Activated naive CD8-positive, alpha-beta T cell treated with anti-CD3 and anti-CD28 coated beads, Interleukin-2, amount 50 U/mL, for 24 hours (primary cell): ENCODE data around the gene HAS3.

ENCODE experiments used
- ATAC-seq: fragments of 150-1000 bp; cut with Tn5 transposase; one replicate; pipeline ENCODE4 v1.10.0; 2021
- DNase-seq: peaks from one replicate; pipeline ENCODE4 v3.0.0; 2021
- H3K27ac Mint-ChIP-seq: one replicate; pipeline ENCODE4 v1.8.0; 2021; ENCODE audit warnings: mild to moderate bottlenecking, mixed read lengths
- H3K27me3 Mint-ChIP-seq: one replicate; pipeline ENCODE4 v1.8.0; 2021; ENCODE audit warnings: mixed read lengths
- H3K36me3 Mint-ChIP-seq: one replicate; pipeline ENCODE4 v1.8.0; 2021; ENCODE audit warnings: low read depth, mixed read lengths
- H3K4me1 Mint-ChIP-seq: one replicate; pipeline ENCODE4 v1.8.0; 2021; ENCODE audit warnings: mixed read lengths
- H3K4me3 Mint-ChIP-seq: one replicate; pipeline ENCODE4 v1.8.0; 2021; ENCODE audit warnings: mild to moderate bottlenecking, moderate library complexity, mixed read lengths
- H3K9me3 Mint-ChIP-seq: one replicate; pipeline ENCODE4 v1.8.0; 2021; ENCODE audit warnings: mixed read lengths

Gene HAS3

GRCh38 chr16:69083306-69083941 is 22.0 kb upstream of the HAS3 start:
- H3K36me3 Mint-ChIP-seq: no peaks in the 10 kb centered on the region
- no peak overlapping the region for H3K4me3 Mint-ChIP-seq
- peaks cover 1% of the 10 kb centered on the region for H3K4me1 Mint-ChIP-seq
- ATAC-seq (no peak), DNase-seq (no peak)
- no peaks in the 10 kb centered on the region for H3K27me3 Mint-ChIP-seq
- no peak overlapping the region for H3K27ac Mint-ChIP-seq
- no peaks in the 10 kb centered on the region for H3K9me3 Mint-ChIP-seq

GRCh38 chr16:69084289-69084688 is 21.2 kb upstream of the HAS3 start:
- Mint-ChIP-seq H3K27ac (no peak overlapping the region), H3K4me1 (peaks cover 9% of the 10 kb centered on the region), H3K4me3 (no peak overlapping the region), H3K36me3 (no peaks in the 10 kb centered on the region), H3K27me3 (no peaks in the 10 kb centered on the region), H3K9me3 (no peaks in the 10 kb centered on the region)
- no peak for ATAC-seq
- no peak for DNase-seq

- no peak overlapping the region for H3K27ac Mint-ChIP-seq
- no peaks in the 10 kb centered on the region for H3K27me3 Mint-ChIP-seq
Observed at GRCh38 chr16:69085032-69085695, 20.3 kb upstream of the HAS3 start.

GRCh38 chr16:69087161-69087581 is 18.3 kb upstream of the HAS3 start:
- DNase-seq (no peak), ATAC-seq (no peak)
- Mint-ChIP-seq H3K4me1 (peaks cover 12% of the 10 kb centered on the region), H3K9me3 (no peaks in the 10 kb centered on the region), H3K36me3 (no peaks in the 10 kb centered on the region), H3K4me3 (no peak overlapping the region), H3K27ac (no peak overlapping the region), H3K27me3 (no peaks in the 10 kb centered on the region)

More at GRCh38 chr16:69085032-69085695, 20.3 kb upstream of the HAS3 start:
- Mint-ChIP-seq H3K4me3 (no peak overlapping the region), H3K4me1 (peaks cover 12% of the 10 kb centered on the region), H3K9me3 (no peaks in the 10 kb centered on the region), H3K36me3 (no peaks in the 10 kb centered on the region)
- ATAC-seq: no peak
- no peak for DNase-seq

GRCh38 chr16:69088684-69089083 is 16.8 kb upstream of the HAS3 start:
- ATAC-seq: no peak
- Mint-ChIP-seq H3K9me3 (no peaks in the 10 kb centered on the region), H3K36me3 (no peaks in the 10 kb centered on the region), H3K4me1 (peaks cover 12% of the 10 kb centered on the region), H3K4me3 (no peak overlapping the region), H3K27ac (no peak overlapping the region), H3K27me3 (no peaks in the 10 kb centered on the region)
- DNase-seq: no peak

- Mint-ChIP-seq H3K9me3 (no peaks in the 10 kb centered on the region), H3K27ac (no peak overlapping the region), H3K27me3 (no peaks in the 10 kb centered on the region), H3K4me1 (peaks cover 12% of the 10 kb centered on the region), H3K4me3 (no peak overlapping the region), H3K36me3 (no peaks in the 10 kb centered on the region)
- DNase-seq: no peak
- ATAC-seq: peak; percentile 83
Observed at GRCh38 chr16:69089091-69089910, 16.2 kb upstream of the HAS3 start.

- Mint-ChIP-seq H3K4me1 (peaks cover 5% of the 10 kb centered on the region), H3K9me3 (no peaks in the 10 kb centered on the region), H3K27me3 (no peaks in the 10 kb centered on the region), H3K27ac (no peak overlapping the region), H3K36me3 (no peaks in the 10 kb centered on the region), H3K4me3 (no peak overlapping the region)
- DNase-seq: no peak
- ATAC-seq: no peak
Observed at GRCh38 chr16:69093974-69094373, 11.5 kb upstream of the HAS3 start.

- no peaks in the 10 kb centered on the region for H3K9me3 Mint-ChIP-seq
- DNase-seq: no peak
- H3K27ac Mint-ChIP-seq: no peak overlapping the region
- H3K27me3 Mint-ChIP-seq: no peaks in the 10 kb centered on the region
- no peak overlapping the region for H3K4me3 Mint-ChIP-seq
- no peaks in the 10 kb centered on the region for H3K36me3 Mint-ChIP-seq
- H3K4me1 Mint-ChIP-seq: peaks cover 2% of the 10 kb centered on the region
- no peak for ATAC-seq
Observed at GRCh38 chr16:69094501-69094900, 11.0 kb upstream of the HAS3 start.

- Mint-ChIP-seq H3K4me3 (no peak overlapping the region), H3K4me1 (no peaks in the 10 kb centered on the region), H3K9me3 (no peaks in the 10 kb centered on the region), H3K27me3 (no peaks in the 10 kb centered on the region), H3K36me3 (no peaks in the 10 kb centered on the region), H3K27ac (no peak overlapping the region)
- ATAC-seq (no peak), DNase-seq (no peak)
Observed at GRCh38 chr16:69095193-69095592, 10.3 kb upstream of the HAS3 start.

GRCh38 chr16:69100071-69100691 is 5.3 kb upstream of the HAS3 start:
- Mint-ChIP-seq H3K4me3 (no peak overlapping the region), H3K27ac (no peak overlapping the region), H3K4me1 (peaks cover under 1% of the 10 kb centered on the region), H3K27me3 (peaks cover 15% of the 10 kb centered on the region), H3K9me3 (no peaks in the 10 kb centered on the region), H3K36me3 (no peaks in the 10 kb centered on the region)
- ATAC-seq (no peak), DNase-seq (no peak)

- DNase-seq (peak; percentile 11), ATAC-seq (no peak)
- Mint-ChIP-seq H3K27ac (no peak overlapping the region), H3K4me1 (peaks cover 14% of the 10 kb centered on the region), H3K36me3 (peaks cover 13% of the 10 kb centered on the region), H3K4me3 (peak overlapping the region; percentile 45), H3K9me3 (no peaks in the 10 kb centered on the region), H3K27me3 (peaks cover 38% of the 10 kb centered on the region)
Observed at GRCh38 chr16:69106491-69107315, 1.2 kb downstream of the HAS3 start.

- DNase-seq (no peak), ATAC-seq (no peak)
- H3K9me3 Mint-ChIP-seq: no peaks in the 10 kb centered on the region
- H3K36me3 Mint-ChIP-seq: peaks cover 16% of the 10 kb centered on the region
- peak overlapping the region; percentile 35 for H3K4me3 Mint-ChIP-seq
- peaks cover 14% of the 10 kb centered on the region for H3K4me1 Mint-ChIP-seq
- H3K27me3 Mint-ChIP-seq: peaks cover 38% of the 10 kb centered on the region
- no peak overlapping the region for H3K27ac Mint-ChIP-seq
Observed at GRCh38 chr16:69107316-69107962, 2.0 kb downstream of the HAS3 start.

- H3K4me3 Mint-ChIP-seq: peak overlapping the region; percentile 35
Observed at GRCh38 chr16:69108064-69108904, 2.8 kb downstream of the HAS3 start.

More at GRCh38 chr16:69108064-69108904, 2.8 kb downstream of the HAS3 start:
- ATAC-seq (no peak), DNase-seq (no peak)
- Mint-ChIP-seq H3K9me3 (no peaks in the 10 kb centered on the region), H3K27me3 (peaks cover 32% of the 10 kb centered on the region), H3K36me3 (peaks cover 16% of the 10 kb centered on the region), H3K4me1 (peaks cover 14% of the 10 kb centered on the region), H3K27ac (no peak overlapping the region)
